Endothelial cell of umbilical vein (primary cell): Measurements from ENCODE around the gene NFIA.

Experiments used
- EZH2 ChIP-seq: IDR thresholded peaks from 2 replicates; pipeline ENCODE4 v1.6.1; 2012; ENCODE audit warnings: borderline replicate concordance, low read depth, mild to moderate bottlenecking, moderate library complexity, low read length, inconsistent platforms; ENCODE audit not compliant: severe bottlenecking
- POLR2A ChIP-seq: IDR thresholded peaks from 2 replicates; pipeline ENCODE4 v1.6.1; 2012; ENCODE audit warnings: low read depth, mild to moderate bottlenecking, control low read depth, low read length
- POLR2AphosphoS5 ChIP-seq: IDR thresholded peaks from 2 replicates; pipeline ENCODE4 v1.6.1; 2012; ENCODE audit warnings: low read depth, mild to moderate bottlenecking, control low read depth, low read length, moderate library complexity; ENCODE audit not compliant: insufficient read depth
- TF ChIP-seq, protein P1 (sequence below), 2 donors: IDR thresholded peaks; 1 replicate in 1 of 2; 2 replicates in 1 of 2; pipeline ENCODE4 v1.5.1; 2011; ENCODE audit warnings: low read length in 2 of 2, mild to moderate bottlenecking in 2 of 2, moderate library complexity in 2 of 2, control low read depth in 1 of 2, inconsistent platforms in 1 of 2, low read depth in 1 of 2; ENCODE audit not compliant: insufficient read depth in 1 of 2; ENCODE audit errors: extremely low read depth in 1 of 2

DNA sequence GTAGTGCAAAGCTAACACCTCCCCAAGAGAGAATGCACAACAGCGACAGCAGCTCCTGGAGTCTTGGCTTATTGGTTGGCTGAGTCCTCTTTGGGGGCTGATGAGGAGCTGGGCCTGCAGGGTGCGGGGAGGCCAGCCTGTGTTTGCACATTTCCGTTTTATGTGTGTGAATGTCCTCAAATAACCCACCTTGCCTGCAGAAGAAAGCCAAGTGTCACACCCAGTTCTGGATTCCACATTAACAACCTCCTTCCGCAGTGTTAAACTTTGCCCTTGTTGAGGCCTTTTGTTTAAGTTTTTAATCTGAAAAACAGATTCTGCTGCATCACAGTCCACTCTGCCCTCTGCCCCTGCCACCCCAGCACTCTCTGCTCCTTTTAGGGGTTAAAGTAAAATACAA is 368.1 kb downstream of the NFIA start:
- TF ChIP-seq, protein P1, sequence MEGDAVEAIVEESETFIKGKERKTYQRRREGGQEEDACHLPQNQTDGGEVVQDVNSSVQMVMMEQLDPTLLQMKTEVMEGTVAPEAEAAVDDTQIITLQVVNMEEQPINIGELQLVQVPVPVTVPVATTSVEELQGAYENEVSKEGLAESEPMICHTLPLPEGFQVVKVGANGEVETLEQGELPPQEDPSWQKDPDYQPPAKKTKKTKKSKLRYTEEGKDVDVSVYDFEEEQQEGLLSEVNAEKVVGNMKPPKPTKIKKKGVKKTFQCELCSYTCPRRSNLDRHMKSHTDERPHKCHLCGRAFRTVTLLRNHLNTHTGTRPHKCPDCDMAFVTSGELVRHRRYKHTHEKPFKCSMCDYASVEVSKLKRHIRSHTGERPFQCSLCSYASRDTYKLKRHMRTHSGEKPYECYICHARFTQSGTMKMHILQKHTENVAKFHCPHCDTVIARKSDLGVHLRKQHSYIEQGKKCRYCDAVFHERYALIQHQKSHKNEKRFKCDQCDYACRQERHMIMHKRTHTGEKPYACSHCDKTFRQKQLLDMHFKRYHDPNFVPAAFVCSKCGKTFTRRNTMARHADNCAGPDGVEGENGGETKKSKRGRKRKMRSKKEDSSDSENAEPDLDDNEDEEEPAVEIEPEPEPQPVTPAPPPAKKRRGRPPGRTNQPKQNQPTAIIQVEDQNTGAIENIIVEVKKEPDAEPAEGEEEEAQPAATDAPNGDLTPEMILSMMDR (IDR thresholded peaks at IDR 0.05; ENCODE audit: extremely low read depth in 1 of 2, insufficient read depth in 1 of 2, low read depth in 1 of 2, low read length in 2 of 2): no peak
- TF ChIP-seq POLR2AphosphoS5 (peak; percentile 45), EZH2 (no peak), POLR2A (no peak)
